Measurements from ENCODE around the gene RERE.

RERE gene

DNA sequence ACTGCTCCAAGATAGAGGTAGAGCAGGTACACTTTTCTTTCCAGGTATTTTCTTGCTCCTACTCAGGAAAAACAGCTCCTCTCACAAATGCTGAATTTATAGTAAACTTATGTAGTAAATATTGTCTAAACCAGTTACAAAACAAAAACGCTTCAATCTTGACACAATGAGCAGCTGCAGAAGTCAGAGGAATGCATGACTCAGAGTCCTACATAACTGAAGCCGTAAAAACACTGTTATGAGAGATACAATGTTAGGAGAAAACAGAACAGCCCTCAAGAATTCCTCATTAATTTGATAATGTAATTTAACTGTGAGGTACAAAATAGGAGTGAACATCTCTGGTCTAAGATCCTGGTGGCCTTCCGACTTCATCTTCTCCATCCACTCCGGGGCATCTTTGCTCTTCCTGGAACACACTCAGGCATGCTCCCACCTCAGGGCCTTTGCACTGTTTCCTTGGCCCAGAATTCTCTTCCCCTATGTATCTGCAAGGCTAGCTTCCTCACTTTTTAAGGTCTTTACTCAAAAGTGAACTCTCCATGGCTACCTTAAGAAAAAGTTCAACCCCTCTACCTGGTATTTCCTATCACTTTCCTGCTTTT is 361.0 kb downstream of the RERE start:
- Histone ChIP-seq H3K9ac (ENCODE audit: low read length) (no peak overlapping the region), H4K12ac (ENCODE audit: low read depth, low read length) (no peak overlapping the region), H3K27me3 (ENCODE audit: insufficient read depth, low read length) (no peaks in the 10 kb centered on the region), H2BK120ac (ENCODE audit: insufficient read depth, low read length, poor library complexity) (no peak overlapping the region), H3K4ac (ENCODE audit: low read depth, low read length) (no peak overlapping the region), H3K79me1 (ENCODE audit: low read length) (peaks cover 4% of the 10 kb centered on the region), H3K36me3 (ENCODE audit: control insufficient read depth in 1 of 2, insufficient read depth in 2 of 2, low read length in 2 of 2) (no peaks in the 10 kb centered on the region), H3K14ac (ENCODE audit: low read length) (no peak overlapping the region), H3K79me2 (ENCODE audit: control insufficient read depth, insufficient read depth, low read length, poor library complexity) (no peaks in the 10 kb centered on the region), H4K8ac (ENCODE audit: low read depth, low read length) (peak overlapping the region; percentile 11), H2BK5ac (ENCODE audit: low read depth, low read length, poor library complexity) (peak overlapping the region; percentile 46), H2BK12ac (ENCODE audit: low read length) (peak overlapping the region; percentile 30), H2AFZ (ENCODE audit: insufficient read depth, low read length, poor library complexity) (no peak overlapping the region), H3K9me3 (ENCODE audit: insufficient read depth, low read depth, low read length) (no peaks in the 10 kb centered on the region), H3K23ac (ENCODE audit: low read length) (no peak overlapping the region), H4K91ac (ENCODE audit: low read depth, low read length) (no peak overlapping the region), H3K18ac (ENCODE audit: low read length) (no peak overlapping the region), H3K27ac (ENCODE audit: low read depth, low read length) (peak overlapping the region; percentile 85), H3K4me2 (ENCODE audit: low read length) (peak overlapping the region; percentile 52), H3K4me3 (ENCODE audit: low read depth, low read length) (no peak overlapping the region), H3K4me1 (ENCODE audit: control insufficient read depth in 1 of 2, insufficient read depth in 2 of 2, low read length in 2 of 2) (peaks cover 8 to 13% of the 10 kb centered on the region in 2 experiments), H2AK5ac (ENCODE audit: low read length) (no peak overlapping the region)
- WGBS (ENCODE audit: extremely low coverage, insufficient coverage, insufficient read length) = no CpG with 5 or more reads among the region's 4 CpGs
- peak in 1 of 2 donors; percentile 74 for DNase-seq

DNA sequence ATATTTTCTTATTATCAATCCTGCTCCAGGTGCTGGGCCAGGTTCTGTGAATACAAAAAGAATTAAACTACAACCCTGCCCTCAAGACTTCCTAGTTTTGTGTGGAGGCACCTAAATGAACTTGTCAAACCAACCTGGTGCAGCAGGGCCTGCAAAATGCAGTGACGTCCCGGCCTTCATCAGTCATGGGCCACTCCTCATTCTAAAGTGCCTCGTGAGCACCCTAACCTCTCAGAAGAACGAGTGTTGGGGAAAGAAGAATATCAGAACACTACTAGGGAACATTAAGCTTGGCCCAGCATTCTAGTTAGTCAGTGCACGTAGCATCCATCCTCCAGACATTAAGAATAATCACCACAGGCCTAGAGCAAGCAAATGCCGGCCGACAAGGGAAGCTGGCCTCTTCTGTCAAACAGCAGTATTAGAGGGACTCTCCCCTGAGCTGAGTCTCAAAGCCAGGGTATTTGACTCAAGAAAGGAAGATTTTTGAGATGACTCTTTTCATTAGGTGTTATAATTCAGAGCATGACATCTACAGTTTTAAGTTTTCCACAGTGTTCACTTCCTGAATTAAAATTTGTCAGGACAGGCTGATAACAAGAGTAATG is 361.6 kb downstream of the RERE start:
- Histone ChIP-seq H3K9ac (ENCODE audit: low read length) (no peak overlapping the region), H3K23ac (ENCODE audit: low read length) (no peak overlapping the region), H3K27me3 (ENCODE audit: insufficient read depth, low read length) (no peaks in the 10 kb centered on the region), H3K79me1 (ENCODE audit: low read length) (peaks cover 4% of the 10 kb centered on the region), H2AFZ (ENCODE audit: insufficient read depth, low read length, poor library complexity) (no peak overlapping the region), H3K4me3 (ENCODE audit: low read depth, low read length) (no peak overlapping the region), H3K9me3 (ENCODE audit: insufficient read depth, low read depth, low read length) (no peaks in the 10 kb centered on the region), H3K4me2 (ENCODE audit: low read length) (no peak overlapping the region), H3K4ac (ENCODE audit: low read depth, low read length) (peak overlapping the region; percentile 6), H3K79me2 (ENCODE audit: control insufficient read depth, insufficient read depth, low read length, poor library complexity) (no peaks in the 10 kb centered on the region), H2BK120ac (ENCODE audit: insufficient read depth, low read length, poor library complexity) (no peak overlapping the region), H3K14ac (ENCODE audit: low read length) (peak overlapping the region; percentile 35), H3K36me3 (ENCODE audit: control insufficient read depth in 1 of 2, insufficient read depth in 2 of 2, low read length in 2 of 2) (no peaks in the 10 kb centered on the region), H2BK12ac (ENCODE audit: low read length) (peak overlapping the region; percentile 6), H4K12ac (ENCODE audit: low read depth, low read length) (no peak overlapping the region), H4K8ac (ENCODE audit: low read depth, low read length) (no peak overlapping the region), H3K18ac (ENCODE audit: low read length) (peak overlapping the region; percentile 43), H2AK5ac (ENCODE audit: low read length) (peak overlapping the region; percentile 9), H2BK5ac (ENCODE audit: low read depth, low read length, poor library complexity) (peak overlapping the region; percentile 52), H4K91ac (ENCODE audit: low read depth, low read length) (no peak overlapping the region), H3K27ac (ENCODE audit: low read depth, low read length) (peak overlapping the region; percentile 85), H3K4me1 (ENCODE audit: control insufficient read depth in 1 of 2, insufficient read depth in 2 of 2, low read length in 2 of 2) (peaks cover 8 to 13% of the 10 kb centered on the region in 2 experiments)
- WGBS (ENCODE audit: extremely low coverage, insufficient coverage, insufficient read length) = no CpG with 5 or more reads among the region's 7 CpGs
- no peak for DNase-seq

DNA sequence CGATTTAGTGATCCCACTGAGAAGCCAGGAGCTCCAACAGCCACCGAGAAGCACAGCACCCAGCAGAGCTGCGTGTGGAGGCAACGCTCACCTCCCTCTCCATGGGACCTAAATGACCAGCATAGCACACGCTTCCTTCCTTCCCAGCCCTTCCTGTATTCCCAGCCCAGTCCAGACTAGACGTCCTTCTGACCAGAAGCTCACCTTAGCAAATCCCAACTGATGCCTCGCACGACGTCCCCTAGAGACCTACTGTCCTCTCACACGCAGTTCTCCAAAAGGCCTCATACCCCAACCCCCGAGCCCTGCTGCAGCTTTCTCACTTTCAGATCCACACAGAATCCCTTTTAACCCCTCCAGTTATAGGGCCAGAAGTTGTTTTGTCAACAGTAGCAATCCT is 367.1 kb downstream of the RERE start:
- Histone ChIP-seq H3K9me3 (ENCODE audit: insufficient read depth, low read depth, low read length) (no peaks in the 10 kb centered on the region), H3K4me3 (ENCODE audit: low read depth, low read length) (no peak overlapping the region), H2BK5ac (ENCODE audit: low read depth, low read length, poor library complexity) (no peak overlapping the region), H3K14ac (ENCODE audit: low read length) (no peak overlapping the region), H3K27ac (ENCODE audit: low read depth, low read length) (no peak overlapping the region), H3K79me2 (ENCODE audit: control insufficient read depth, insufficient read depth, low read length, poor library complexity) (peaks cover 2% of the 10 kb centered on the region), H3K4me1 (ENCODE audit: control insufficient read depth in 1 of 2, insufficient read depth in 2 of 2, low read length in 2 of 2) (peaks cover 12 to 21% of the 10 kb centered on the region in 2 experiments), H2BK12ac (ENCODE audit: low read length) (no peak overlapping the region), H2AFZ (ENCODE audit: insufficient read depth, low read length, poor library complexity) (no peak overlapping the region), H4K8ac (ENCODE audit: low read depth, low read length) (no peak overlapping the region), H4K91ac (ENCODE audit: low read depth, low read length) (no peak overlapping the region), H4K12ac (ENCODE audit: low read depth, low read length) (no peak overlapping the region), H3K9ac (ENCODE audit: low read length) (no peak overlapping the region), H3K36me3 (ENCODE audit: control insufficient read depth in 1 of 2, insufficient read depth in 2 of 2, low read length in 2 of 2) (peaks cover 4 to 5% of the 10 kb centered on the region in 2 experiments), H3K4me2 (ENCODE audit: low read length) (no peak overlapping the region), H2AK5ac (ENCODE audit: low read length) (no peak overlapping the region), H3K27me3 (ENCODE audit: insufficient read depth, low read length) (no peaks in the 10 kb centered on the region), H3K23ac (ENCODE audit: low read length) (no peak overlapping the region), H2BK120ac (ENCODE audit: insufficient read depth, low read length, poor library complexity) (no peak overlapping the region), H3K79me1 (ENCODE audit: low read length) (no peaks in the 10 kb centered on the region), H3K18ac (ENCODE audit: low read length) (no peak overlapping the region), H3K4ac (ENCODE audit: low read depth, low read length) (no peak overlapping the region)
- DNase-seq = no peak
- whole genome bisulfite sequencing (ENCODE audit: extremely low coverage, insufficient coverage, insufficient read length) = no CpG with 5 or more reads among the region's 11 CpGs

DNA sequence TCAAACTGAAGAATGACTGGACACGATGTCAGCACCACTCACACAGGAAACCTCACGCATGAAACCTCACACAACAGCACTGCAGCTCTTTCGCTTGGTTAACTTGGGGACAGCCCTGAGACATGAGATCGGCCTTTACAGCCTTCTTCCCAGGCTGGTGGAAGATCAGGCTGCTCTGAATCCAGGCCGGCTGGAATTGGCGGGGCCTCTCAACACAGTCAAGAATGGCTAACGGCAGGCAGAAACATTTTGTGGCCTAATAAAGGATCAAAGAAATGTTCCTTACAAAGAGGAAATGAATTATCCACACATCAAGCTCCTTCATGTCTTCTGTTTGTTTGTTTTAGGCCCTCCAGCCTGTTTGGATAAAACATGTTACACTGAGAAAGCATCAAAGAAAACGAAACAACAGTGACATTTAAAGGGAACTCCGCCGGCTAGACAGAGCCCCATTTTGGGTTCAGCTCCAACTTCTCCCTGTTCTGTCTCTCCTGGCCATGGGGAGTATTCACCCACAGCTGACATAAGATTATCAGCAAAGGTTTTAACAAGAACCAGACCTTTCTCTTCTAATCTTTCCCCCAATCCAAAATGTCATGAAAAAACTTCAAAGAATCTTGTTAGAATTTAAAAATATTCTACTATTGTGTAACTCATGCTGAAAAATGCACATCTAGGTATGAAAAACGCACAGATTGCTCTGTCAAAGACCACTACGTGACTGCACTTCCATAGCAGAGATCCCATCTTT is 368.4 kb downstream of the RERE start:
- Histone ChIP-seq H3K18ac (ENCODE audit: low read length) (peak overlapping the region; percentile 18), H2AFZ (ENCODE audit: insufficient read depth, low read length, poor library complexity) (no peak overlapping the region), H3K4me2 (ENCODE audit: low read length) (peak overlapping the region; percentile 21), H3K79me2 (ENCODE audit: control insufficient read depth, insufficient read depth, low read length, poor library complexity) (peaks cover 2% of the 10 kb centered on the region), H3K14ac (ENCODE audit: low read length) (no peak overlapping the region), H4K91ac (ENCODE audit: low read depth, low read length) (peak overlapping the region; percentile 7), H2BK12ac (ENCODE audit: low read length) (no peak overlapping the region), H3K23ac (ENCODE audit: low read length) (no peak overlapping the region), H4K8ac (ENCODE audit: low read depth, low read length) (no peak overlapping the region), H3K27me3 (ENCODE audit: insufficient read depth, low read length) (no peaks in the 10 kb centered on the region), H2BK120ac (ENCODE audit: insufficient read depth, low read length, poor library complexity) (no peak overlapping the region), H3K79me1 (ENCODE audit: low read length) (no peaks in the 10 kb centered on the region), H2BK5ac (ENCODE audit: low read depth, low read length, poor library complexity) (no peak overlapping the region), H3K4ac (ENCODE audit: low read depth, low read length) (no peak overlapping the region), H3K9me3 (ENCODE audit: insufficient read depth, low read depth, low read length) (no peaks in the 10 kb centered on the region), H3K36me3 (ENCODE audit: control insufficient read depth in 1 of 2, insufficient read depth in 2 of 2, low read length in 2 of 2) (peaks cover 4 to 5% of the 10 kb centered on the region in 2 experiments), H3K9ac (ENCODE audit: low read length) (no peak overlapping the region), H2AK5ac (ENCODE audit: low read length) (no peak overlapping the region), H3K4me1 (ENCODE audit: control insufficient read depth in 1 of 2, insufficient read depth in 2 of 2, low read length in 2 of 2) (peaks cover 12 to 21% of the 10 kb centered on the region in 2 experiments), H3K27ac (ENCODE audit: low read depth, low read length) (peak overlapping the region; percentile 85), H4K12ac (ENCODE audit: low read depth, low read length) (no peak overlapping the region), H3K4me3 (ENCODE audit: low read depth, low read length) (no peak overlapping the region)
- no CpG with 5 or more reads among the region's 12 CpGs for WGBS (ENCODE audit: extremely low coverage, insufficient coverage, insufficient read length)
- DNase-seq = peak; percentile 78 to 91
